ENCODE results near the gene CETN1. TPM values are rescaled to one million over a fixed set of nuclear protein-coding genes. Genes with fewer than 3 reads are reported as not detected.

The CETN1 gene
- total and polyA plus RNA-seq, 9 donors = not detected

- peak; percentile 48 for DNase-seq
- no peaks in the 10 kb centered on the region for H3K36me3 ChIP-seq (ENCODE audit: control insufficient read depth, insufficient read depth, low read length)
- no peaks in the 10 kb centered on the region for H3K27me3 ChIP-seq (ENCODE audit: control insufficient read depth, insufficient read depth, low read length)
- no peak overlapping the region for H3K4me3 ChIP-seq (ENCODE audit: low read length)
- H3K9me3 ChIP-seq (replicated peaks; ENCODE audit: control insufficient read depth, low read depth, low read length) = peaks cover 2% of the 10 kb centered on the region
- WGBS (ENCODE audit: insufficient coverage) = 72% methylated on average over 2 of the region's 9 CpGs
- peaks cover 58% of the 10 kb centered on the region for H3K4me1 ChIP-seq (ENCODE audit: control insufficient read depth, insufficient read depth, low read length)
- H3K27ac ChIP-seq (ENCODE audit: low read length) = peak overlapping the region; percentile 77
Measured at GRCh38 chr18:576924-577323, 3.3 kb upstream of the CETN1 start.

- peak overlapping the region; percentile 77 for H3K27ac ChIP-seq (ENCODE audit: low read length)
- 38% methylated on average over 2 of the region's 4 CpGs for WGBS (ENCODE audit: insufficient coverage)
- H3K27me3 ChIP-seq (ENCODE audit: control insufficient read depth, insufficient read depth, low read length) = no peaks in the 10 kb centered on the region
- H3K4me1 ChIP-seq (ENCODE audit: control insufficient read depth, insufficient read depth, low read length) = peaks cover 57% of the 10 kb centered on the region
- H3K4me3 ChIP-seq (ENCODE audit: low read length) = no peak overlapping the region
- DNase-seq = peak; percentile 98
- no peaks in the 10 kb centered on the region for H3K36me3 ChIP-seq (ENCODE audit: control insufficient read depth, insufficient read depth, low read length)
- peaks cover 2% of the 10 kb centered on the region for H3K9me3 ChIP-seq (replicated peaks; ENCODE audit: control insufficient read depth, low read depth, low read length)
Measured at GRCh38 chr18:577643-578375, 2.4 kb upstream of the CETN1 start.

GRCh38 chr18:579238-579637, 942 bp upstream of the CETN1 start:
- Histone ChIP-seq H3K27me3 (ENCODE audit: control insufficient read depth, insufficient read depth, low read length) (no peaks in the 10 kb centered on the region), H3K27ac (ENCODE audit: low read length) (peak overlapping the region; percentile 39), H3K4me3 (ENCODE audit: low read length) (no peak overlapping the region), H3K4me1 (ENCODE audit: control insufficient read depth, insufficient read depth, low read length) (peaks cover 44% of the 10 kb centered on the region), H3K36me3 (ENCODE audit: control insufficient read depth, insufficient read depth, low read length) (no peaks in the 10 kb centered on the region), H3K9me3 (replicated peaks; ENCODE audit: control insufficient read depth, low read depth, low read length) (peaks cover 7% of the 10 kb centered on the region)
- DNase-seq = peak; percentile 86
- no CpG with 5 or more reads among the region's 1 CpG for WGBS (ENCODE audit: insufficient coverage)

- Histone ChIP-seq H3K4me3 (ENCODE audit: low read length) (no peak overlapping the region), H3K36me3 (ENCODE audit: control insufficient read depth, insufficient read depth, low read length) (no peaks in the 10 kb centered on the region), H3K27ac (ENCODE audit: low read length) (no peak overlapping the region), H3K4me1 (ENCODE audit: control insufficient read depth, insufficient read depth, low read length) (peaks cover 30% of the 10 kb centered on the region), H3K27me3 (ENCODE audit: control insufficient read depth, insufficient read depth, low read length) (no peaks in the 10 kb centered on the region), H3K9me3 (replicated peaks; ENCODE audit: control insufficient read depth, low read depth, low read length) (peaks cover 7% of the 10 kb centered on the region)
- no peak for DNase-seq
- WGBS (ENCODE audit: insufficient coverage) = 83% methylated on average over 1 of the region's 3 CpGs
Measured at GRCh38 chr18:581096-581495, 916 bp downstream of the CETN1 start.

- no peaks in the 10 kb centered on the region for H3K36me3 ChIP-seq (ENCODE audit: control insufficient read depth, insufficient read depth, low read length)
- H3K27ac ChIP-seq (ENCODE audit: low read length) = no peak overlapping the region
- peaks cover 7% of the 10 kb centered on the region for H3K9me3 ChIP-seq (replicated peaks; ENCODE audit: control insufficient read depth, low read depth, low read length)
- DNase-seq = peak; percentile 82
- no peak overlapping the region for H3K4me3 ChIP-seq (ENCODE audit: low read length)
- WGBS (ENCODE audit: insufficient coverage) = 39% methylated on average over 2 of the region's 3 CpGs
- no peaks in the 10 kb centered on the region for H3K27me3 ChIP-seq (ENCODE audit: control insufficient read depth, insufficient read depth, low read length)
- peaks cover 19% of the 10 kb centered on the region for H3K4me1 ChIP-seq (ENCODE audit: control insufficient read depth, insufficient read depth, low read length)
Measured at GRCh38 chr18:582465-582864, 2.3 kb downstream of the CETN1 start.

GRCh38 chr18:595068-595467, 14.9 kb downstream of the CETN1 start:
- Histone ChIP-seq H3K36me3 (ENCODE audit: control insufficient read depth, insufficient read depth, low read length) (no peaks in the 10 kb centered on the region), H3K27me3 (ENCODE audit: control insufficient read depth, insufficient read depth, low read length) (peaks cover 5% of the 10 kb centered on the region)
- WGBS (ENCODE audit: insufficient coverage) = 84% methylated on average over 3 of the region's 4 CpGs

GRCh38 chr18:595571-595970, 15.4 kb downstream of the CETN1 start:
- DNase-seq = no peak
- H3K9me3 ChIP-seq (replicated peaks; ENCODE audit: control insufficient read depth, low read depth, low read length) = no peaks in the 10 kb centered on the region
- peaks cover 17% of the 10 kb centered on the region for H3K4me1 ChIP-seq (ENCODE audit: control insufficient read depth, insufficient read depth, low read length)
- no peak overlapping the region for H3K4me3 ChIP-seq (ENCODE audit: low read length)
- 57% methylated on average over 1 of the region's 1 CpG for WGBS (ENCODE audit: insufficient coverage)
- H3K27me3 ChIP-seq (ENCODE audit: control insufficient read depth, insufficient read depth, low read length) = peaks cover 5% of the 10 kb centered on the region
- no peaks in the 10 kb centered on the region for H3K36me3 ChIP-seq (ENCODE audit: control insufficient read depth, insufficient read depth, low read length)
- no peak overlapping the region for H3K27ac ChIP-seq (ENCODE audit: low read length)

More at GRCh38 chr18:595068-595467, 14.9 kb downstream of the CETN1 start:
- no peak for DNase-seq
- Histone ChIP-seq H3K4me1 (ENCODE audit: control insufficient read depth, insufficient read depth, low read length) (peaks cover 17% of the 10 kb centered on the region), H3K9me3 (replicated peaks; ENCODE audit: control insufficient read depth, low read depth, low read length) (no peaks in the 10 kb centered on the region), H3K4me3 (ENCODE audit: low read length) (no peak overlapping the region), H3K27ac (ENCODE audit: low read length) (no peak overlapping the region)

GRCh38 chr18:596288-596881, 16.2 kb downstream of the CETN1 start:
- WGBS (ENCODE audit: insufficient coverage) = 12% methylated on average over 12 of the region's 24 CpGs
- peaks cover 17% of the 10 kb centered on the region for H3K4me1 ChIP-seq (ENCODE audit: control insufficient read depth, insufficient read depth, low read length)
- H3K36me3 ChIP-seq (ENCODE audit: control insufficient read depth, insufficient read depth, low read length) = no peaks in the 10 kb centered on the region
- H3K4me3 ChIP-seq (ENCODE audit: low read length) = peak overlapping the region; percentile 6
- H3K9me3 ChIP-seq (replicated peaks; ENCODE audit: control insufficient read depth, low read depth, low read length) = no peaks in the 10 kb centered on the region
- no peak for DNase-seq
- H3K27ac ChIP-seq (ENCODE audit: low read length) = no peak overlapping the region
- H3K27me3 ChIP-seq (ENCODE audit: control insufficient read depth, insufficient read depth, low read length) = peaks cover 5% of the 10 kb centered on the region

GRCh38 chr18:598124-598589, 18.0 kb downstream of the CETN1 start:
- Histone ChIP-seq H3K9me3 (replicated peaks; ENCODE audit: control insufficient read depth, low read depth, low read length) (no peaks in the 10 kb centered on the region), H3K4me3 (ENCODE audit: low read length) (no peak overlapping the region), H3K4me1 (ENCODE audit: control insufficient read depth, insufficient read depth, low read length) (peaks cover 17% of the 10 kb centered on the region), H3K27ac (ENCODE audit: low read length) (peak overlapping the region; percentile 62), H3K36me3 (ENCODE audit: control insufficient read depth, insufficient read depth, low read length) (no peaks in the 10 kb centered on the region), H3K27me3 (ENCODE audit: control insufficient read depth, insufficient read depth, low read length) (peaks cover 5% of the 10 kb centered on the region)
- WGBS (ENCODE audit: insufficient coverage) = 6% methylated on average over 2 of the region's 6 CpGs
- peak; percentile 84 for DNase-seq

- Histone ChIP-seq H3K36me3 (ENCODE audit: control insufficient read depth, insufficient read depth, low read length) (no peaks in the 10 kb centered on the region), H3K4me3 (ENCODE audit: low read length) (no peak overlapping the region), H3K27me3 (ENCODE audit: control insufficient read depth, insufficient read depth, low read length) (peaks cover 5% of the 10 kb centered on the region), H3K27ac (ENCODE audit: low read length) (no peak overlapping the region), H3K4me1 (ENCODE audit: control insufficient read depth, insufficient read depth, low read length) (peaks cover 17% of the 10 kb centered on the region), H3K9me3 (replicated peaks; ENCODE audit: control insufficient read depth, low read depth, low read length) (no peaks in the 10 kb centered on the region)
- no CpG with 5 or more reads among the region's 3 CpGs for WGBS (ENCODE audit: insufficient coverage)
- peak; percentile 79 for DNase-seq
Measured at GRCh38 chr18:600107-600506, 19.9 kb downstream of the CETN1 start.
